Activated CD4-positive, alpha-beta T cell treated with anti-CD3 and anti-CD28 coated beads for 1 hour (primary cell): Measurements from ENCODE around the gene NMU.
"Not testable (repeated sequence)": the region's sequence is repeated elsewhere in the genome, so short reads cannot be mapped to it uniquely, and the experiment has no call there.

Source experiments
- DNase-seq: peaks from one replicate; pipeline ENCODE4 v3.0.0-alpha.2; 2020

The NMU gene

GRCh38 chr4:55635741-55636655, at the start of gene NMU:
Gene NMU (minus strand): TSS chr4:55636298. CDS start chr4:55636192, 106 bp downstream.
- DNase-seq, result no peak

DNA sequence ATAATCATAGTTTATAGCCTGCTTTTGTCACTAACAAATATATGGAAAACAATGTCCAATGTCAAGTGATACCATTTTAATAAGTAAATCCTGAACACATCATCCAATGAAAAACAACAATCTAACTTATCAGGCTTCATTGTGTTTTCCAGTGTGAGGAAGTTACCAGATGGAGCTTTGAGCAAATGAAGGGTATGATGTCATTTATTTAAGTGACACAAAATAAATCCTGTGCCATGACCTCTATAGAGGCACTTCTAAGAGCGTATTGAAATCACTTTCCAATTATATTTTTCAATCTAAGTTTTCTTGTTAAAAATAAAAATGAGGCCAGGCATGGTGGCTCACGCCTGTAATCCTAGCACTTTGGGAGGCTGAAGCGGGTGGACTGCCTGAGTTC, 48.2 kb upstream of the NMU start:
- no peak for DNase-seq

GRCh38 chr4:55682797-55683196, 46.7 kb upstream of the NMU start:
- DNase-seq, result not testable (repeated sequence)

DNA sequence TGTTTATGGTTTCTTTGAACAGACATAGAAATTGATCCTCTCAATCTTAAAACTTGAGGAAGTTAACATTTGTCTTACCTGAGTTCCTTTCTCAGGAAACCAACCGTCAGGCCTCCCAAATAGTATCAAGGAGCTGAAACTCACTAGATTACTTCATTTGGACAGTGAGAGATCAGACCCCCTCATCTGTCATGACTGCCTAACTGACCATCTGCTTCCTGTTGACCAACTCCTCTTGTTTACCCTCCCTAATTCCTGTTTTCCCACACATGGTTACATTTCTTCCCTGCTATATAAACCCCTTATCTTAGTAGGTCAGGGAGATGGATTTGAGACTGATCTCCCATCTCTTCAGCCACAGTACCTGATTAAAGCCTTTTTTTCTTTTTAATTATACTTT, 46.2 kb upstream of the NMU start:
- DNase-seq, result no peak

DNA sequence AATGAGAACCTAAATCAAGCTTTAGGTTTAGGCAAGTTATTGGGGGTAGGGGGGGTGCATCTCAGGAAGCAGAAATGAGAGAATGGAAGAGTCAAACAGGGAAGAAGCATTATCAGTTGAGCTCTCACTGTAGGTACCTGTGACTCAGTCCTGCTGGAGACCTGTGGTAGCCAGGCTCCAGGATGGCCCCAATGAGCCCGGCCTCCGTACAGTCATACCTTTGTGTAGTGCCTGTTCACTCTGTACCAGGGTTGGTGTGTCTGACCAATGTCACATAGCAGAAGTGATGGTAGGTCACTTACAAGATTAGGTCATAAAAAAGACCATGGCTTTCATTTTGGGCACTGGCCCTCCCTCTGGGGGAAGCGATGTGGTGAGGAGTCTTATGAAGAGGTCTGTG, 45.3 kb upstream of the NMU start:
- no peak for DNase-seq

GRCh38 chr4:55675196-55675793, 39.2 kb upstream of the NMU start:
- no peak for DNase-seq

GRCh38 chr4:55673424-55673823, 37.3 kb upstream of the NMU start:
- no peak for DNase-seq

DNA sequence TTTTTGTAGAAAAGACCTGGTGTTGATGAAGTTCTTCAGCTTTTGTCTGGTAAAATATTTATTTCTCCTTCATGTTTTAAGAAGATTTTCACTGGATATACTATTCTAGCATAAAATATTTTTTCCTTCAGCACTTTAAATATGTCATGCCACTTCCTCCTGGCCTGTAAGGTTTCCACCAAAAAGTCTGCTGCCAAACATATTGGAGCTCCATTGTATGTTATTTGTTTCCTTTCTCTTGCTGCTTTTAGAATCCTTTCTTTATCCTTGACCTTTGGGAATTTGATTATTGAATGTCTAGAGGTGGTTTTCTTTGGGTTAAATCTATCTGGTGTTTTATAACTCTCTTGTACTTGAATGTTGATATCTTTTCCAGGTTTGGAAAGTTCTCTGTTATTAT, 35.6 kb upstream of the NMU start:
- no peak for DNase-seq

DNA sequence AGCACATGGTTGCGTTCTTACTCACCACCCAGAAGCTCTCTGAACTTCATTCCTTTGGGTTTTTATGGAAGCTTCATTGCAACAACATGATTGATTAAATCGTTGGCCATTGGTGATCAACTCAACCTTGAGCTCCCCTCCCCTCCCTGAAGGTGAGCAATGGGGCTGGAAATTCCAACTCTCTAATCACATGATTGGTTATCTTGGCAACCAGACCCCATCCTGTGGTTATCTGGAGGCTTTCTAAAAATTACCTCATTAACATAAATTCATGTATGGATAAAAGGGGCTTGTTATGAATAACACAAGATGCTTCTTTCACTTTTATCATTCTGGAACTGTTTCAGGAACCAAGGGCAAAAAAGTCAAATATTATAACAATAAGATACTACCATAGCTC, 34.6 kb upstream of the NMU start:
- DNase-seq, result no peak

DNA sequence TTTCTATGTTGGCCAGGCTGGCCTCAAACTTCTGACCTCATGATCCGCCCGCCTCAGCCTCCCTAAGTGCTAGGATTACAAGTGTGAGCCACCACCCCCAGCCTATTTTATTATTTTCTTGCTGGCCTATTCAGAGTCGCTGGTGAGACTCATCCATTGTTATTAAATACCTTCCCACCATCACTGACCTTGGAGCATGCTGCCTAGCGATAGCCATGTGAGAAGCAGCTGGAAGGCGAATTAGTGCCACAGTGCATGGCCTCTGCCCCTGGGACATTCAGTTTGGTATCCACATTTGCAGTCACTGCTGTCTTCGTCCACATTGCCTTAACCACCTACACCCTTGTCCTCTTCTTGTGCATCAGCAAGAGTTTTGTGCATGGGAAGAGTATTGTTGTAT, 32.4 kb upstream of the NMU start:
- no peak for DNase-seq

GRCh38 chr4:55666535-55666934, 30.4 kb upstream of the NMU start:
- DNase-seq, result no peak

- no peak for DNase-seq
Observed at GRCh38 chr4:55663145-55663544, 27.0 kb upstream of the NMU start.

DNA sequence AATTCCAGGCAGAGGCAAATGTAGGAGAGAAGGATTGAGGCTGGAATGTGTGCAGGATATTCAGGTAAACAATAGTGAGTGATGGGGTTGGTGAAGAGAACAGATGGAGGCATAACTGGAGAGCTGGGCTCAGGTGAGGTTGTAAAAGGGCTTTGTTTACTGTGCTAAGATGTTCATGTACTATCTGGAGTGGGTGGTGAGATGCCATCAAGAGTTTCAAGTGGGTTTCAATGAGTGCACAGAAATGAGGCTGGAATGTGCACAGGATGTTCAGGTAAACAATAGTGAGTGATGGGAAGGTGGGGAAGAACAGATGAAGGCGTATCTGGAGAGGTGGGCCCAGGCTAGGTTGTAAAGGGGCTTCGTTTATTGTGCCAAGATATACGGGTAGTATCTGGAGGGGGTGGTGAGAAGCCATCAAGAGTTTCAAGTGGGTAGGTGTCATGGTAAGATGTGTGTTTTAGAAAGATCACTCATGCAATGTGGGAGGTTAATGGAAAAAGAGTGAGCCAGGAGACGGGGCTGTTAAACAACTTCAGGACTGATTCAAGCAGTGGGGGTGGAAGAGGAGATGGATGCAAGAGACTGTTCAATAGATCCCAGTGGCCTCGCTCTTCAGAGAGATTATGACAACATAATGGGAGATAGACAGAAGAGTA, 25.4 kb upstream of the NMU start:
- no peak for DNase-seq

DNA sequence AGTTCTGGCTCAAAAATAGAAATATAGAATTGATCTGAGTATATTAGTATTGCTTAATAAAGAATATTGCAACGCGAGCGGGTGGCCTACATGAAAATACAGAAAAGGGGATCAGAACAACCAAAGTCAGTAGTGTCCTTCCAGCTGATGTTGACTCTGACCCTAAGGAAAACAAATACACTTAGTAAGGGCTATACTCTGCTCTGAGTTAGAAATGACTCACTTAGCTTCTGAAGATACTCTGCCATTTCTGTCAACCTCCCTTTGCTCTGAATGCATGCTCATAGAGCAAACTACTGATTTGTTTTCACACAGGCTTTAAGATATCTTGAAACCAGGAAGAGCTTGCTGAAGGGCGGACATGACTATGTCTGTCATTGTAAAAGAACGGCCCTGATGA, 22.6 kb upstream of the NMU start:
- DNase-seq, result no peak

GRCh38 chr4:55654131-55654530, 18.0 kb upstream of the NMU start:
- no peak for DNase-seq

DNA sequence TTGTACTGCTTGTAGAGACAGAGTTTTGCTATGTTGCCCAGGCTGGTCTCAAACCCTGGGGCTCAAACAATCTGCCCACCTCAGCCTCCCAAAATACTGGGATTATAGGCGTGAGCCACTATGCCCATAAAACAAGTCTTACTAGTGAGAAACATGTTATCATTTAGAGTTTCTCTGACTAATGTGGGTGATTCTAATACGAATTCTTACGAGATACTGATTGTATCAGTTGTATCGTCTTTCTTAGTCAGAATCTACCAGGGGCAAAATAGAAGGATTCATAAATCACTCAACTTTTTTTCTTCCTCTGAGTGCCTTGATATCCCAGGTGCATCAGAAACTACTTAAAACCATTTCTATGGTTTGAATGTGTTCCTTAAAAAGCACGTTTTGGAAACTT, 14.4 kb upstream of the NMU start:
- DNase-seq, result no peak

DNA sequence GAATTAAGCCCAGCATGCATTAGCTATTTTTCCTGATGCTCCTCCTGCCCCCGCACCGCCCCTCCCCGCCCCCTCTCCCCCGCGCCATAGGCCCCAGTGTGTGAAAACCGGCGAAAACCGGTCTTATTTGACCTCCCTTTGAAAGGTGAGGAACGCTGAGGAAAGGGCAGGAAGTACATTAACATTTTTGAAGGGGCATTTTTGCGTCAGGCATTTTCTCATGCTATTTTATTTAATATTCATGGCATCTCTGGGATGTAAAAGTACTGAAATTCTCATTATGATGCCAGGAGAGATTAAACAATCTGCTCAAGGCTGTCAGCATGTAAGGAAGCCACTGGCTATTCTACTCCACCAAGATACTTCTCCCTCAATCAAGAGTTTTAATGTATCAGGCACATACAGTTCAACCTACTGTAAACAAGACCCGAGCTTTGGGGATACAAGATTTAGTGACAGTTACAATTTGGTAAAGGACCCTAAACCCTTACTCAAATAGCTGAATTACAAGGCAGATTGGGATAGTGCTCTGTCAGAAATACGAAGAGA, 1.2 kb upstream of the NMU start:
- no peak for DNase-seq

GRCh38 chr4:55636656-55636999, 530 bp upstream of the NMU start:
- no peak for DNase-seq

- no peak for DNase-seq
Observed at GRCh38 chr4:55635282-55635681, 816 bp downstream of the NMU start.

DNA sequence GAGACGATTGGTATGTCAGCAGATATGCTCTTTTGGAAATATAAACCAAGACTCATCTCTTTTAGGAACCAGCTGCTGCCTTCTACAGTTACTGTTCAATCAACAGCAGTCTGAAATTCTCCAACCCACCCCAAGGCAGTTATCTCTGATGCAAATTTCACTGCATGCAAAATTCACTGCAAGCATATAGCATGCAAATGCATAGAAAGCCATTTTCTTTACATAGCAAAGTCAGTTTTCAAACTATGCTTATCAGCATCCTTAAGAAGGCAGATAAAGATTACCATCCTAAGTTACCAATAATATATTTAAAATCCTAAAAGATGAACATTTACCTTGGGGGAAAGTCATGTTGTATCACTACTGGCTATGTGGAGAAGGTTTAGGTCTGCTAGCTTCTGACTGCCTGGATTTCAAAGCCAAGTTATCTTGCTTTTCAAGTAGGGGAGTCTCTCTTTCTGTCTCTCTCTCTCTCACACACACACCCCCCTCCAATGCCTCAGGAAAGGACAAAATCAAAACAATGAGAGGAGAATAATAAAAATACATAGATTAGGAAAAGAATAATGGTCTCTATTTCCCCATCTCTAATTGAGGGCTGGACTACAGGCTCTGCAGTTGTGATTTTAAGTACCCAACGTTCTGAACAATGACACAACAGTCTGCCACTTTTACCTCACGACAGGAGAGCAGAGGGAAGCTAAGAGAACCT, 1.5 kb downstream of the NMU start:
- no peak for DNase-seq

GRCh38 chr4:55633903-55634302, 2.2 kb downstream of the NMU start:
- no peak for DNase-seq

DNA sequence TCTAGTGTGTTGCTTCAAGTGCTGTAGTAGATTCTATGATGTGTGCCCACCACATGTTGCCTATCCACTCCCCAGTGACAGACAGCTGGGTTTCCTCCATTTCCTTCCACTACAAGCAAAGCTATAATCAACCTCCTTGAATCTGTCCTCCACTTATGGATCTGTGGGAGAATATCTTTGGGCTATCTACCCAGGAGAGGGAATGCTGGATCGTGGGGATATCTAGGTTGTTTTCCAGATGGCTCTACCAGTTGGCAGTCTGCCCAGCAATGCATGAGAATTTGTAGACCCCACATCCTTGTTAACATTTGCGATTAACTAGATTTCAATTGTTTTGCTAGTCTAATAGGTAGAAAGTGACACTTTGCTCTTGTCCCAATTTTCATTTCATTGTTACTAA, 10.3 kb downstream of the NMU start:
- no peak for DNase-seq

GRCh38 chr4:55624063-55624462, 12.0 kb downstream of the NMU start:
- not testable (repeated sequence) for DNase-seq
